ENCODE data around the gene LMNA. TPM values are rescaled to one million over a fixed set of nuclear protein-coding genes. Genes with fewer than 3 reads are reported as not detected.

The LMNA gene
- total and polyA plus RNA-seq, 10 of the 15 experiments (the other 5 are each of a cell fraction or from before 2014, with no cell fraction given), result 0.42 to 334 (median 81.1) TPM

DNA sequence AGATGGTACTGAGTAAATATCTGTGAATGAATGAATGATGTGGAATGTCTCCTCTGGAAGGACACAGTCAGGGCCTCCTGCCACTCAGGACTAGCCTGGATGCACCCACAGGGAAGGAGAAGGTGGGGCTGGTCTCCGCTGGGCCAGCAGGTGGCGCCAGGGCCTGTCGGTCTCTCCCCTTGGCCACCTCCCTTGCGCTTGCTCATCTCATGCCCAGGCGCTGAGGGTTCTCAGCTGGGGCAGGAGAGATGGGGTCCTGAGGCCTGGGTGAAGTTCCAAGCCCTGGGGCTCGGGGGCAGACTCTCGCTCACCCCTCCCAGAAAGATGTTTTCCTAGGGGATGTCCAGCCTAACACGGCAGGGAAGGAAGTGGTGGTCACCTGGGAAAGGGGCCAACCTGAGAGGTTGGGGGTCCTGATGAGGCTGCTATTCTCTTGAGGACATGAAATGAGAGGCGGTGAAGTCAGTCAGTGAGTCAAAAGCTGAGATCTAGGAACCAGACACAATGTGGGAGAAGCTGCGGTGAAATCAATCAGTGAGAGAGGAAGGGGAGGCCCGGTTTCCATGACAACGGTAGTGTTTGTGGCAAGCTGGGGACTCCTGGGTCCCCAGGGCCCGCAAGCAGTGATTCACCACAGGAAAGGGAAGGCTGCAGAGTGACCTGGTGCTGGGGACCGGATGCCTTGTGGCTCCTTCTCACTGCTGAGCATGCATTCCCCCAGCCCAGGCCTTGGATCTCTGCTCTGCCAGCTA lies 17.7 kb upstream of the LMNA start:
- peak overlapping the region; percentile 57 for H2AFZ ChIP-seq (ENCODE audit: control insufficient read depth, low read depth, low read length)
- no peaks in the 10 kb centered on the region for H3K36me3 ChIP-seq (ENCODE audit: control insufficient read depth in 2 of 2, insufficient read depth in 2 of 2, low read length in 1 of 2)
- ChIA-PET SMC1A (ENCODE audit: uncharacterized antibody, unreplicated experiment) (interaction anchor here (0.9 to 23.8 kb wide), 15 partner anchors 8 to 186 kb away, joined by 3 to 874 read pairs (median 4); partner anchors contain the start of genes LMNA, MEX3A and SMG5), POLR2A (interaction anchor here (1.0 to 6.8 kb wide), 10 partner anchors 9 to 116 kb away, joined by 3 to 89 read pairs (median 9); partner anchors contain the start of genes LMNA and PMF1), CTCF (interaction anchor here (0.6 to 21.5 kb wide), 33 partner anchors 9 to 274 kb away, joined by 3 to 1294 read pairs (median 4); partner anchors contain the start of genes LMNA, MEX3A and PMF1), RAD21 (ENCODE audit: unreplicated experiment) (interaction anchor here (0.7 to 22.4 kb wide), 14 partner anchors 10 to 130 kb away, joined by 3 to 695 read pairs (median 4); partner anchors contain the start of gene LMNA)
- peak overlapping the region; percentile 79 for H3K27ac ChIP-seq (ENCODE audit: control insufficient read depth, insufficient read depth)
- DNase-seq (ENCODE audit: low read depth, low spot score), result peak; percentile 93
- H3K9ac ChIP-seq (ENCODE audit: control insufficient read depth, insufficient read depth, low read length), result peak overlapping the region; percentile 65
- H3K9me3 ChIP-seq (replicated peaks; ENCODE audit: control insufficient read depth, insufficient read depth, low read length), result no peaks in the 10 kb centered on the region
- H3K4me2 ChIP-seq (ENCODE audit: control insufficient read depth, insufficient read depth), result peak overlapping the region; percentile 74
- no peak overlapping the region for H3K4me3 ChIP-seq
- in situ Hi-C loops (cut with MboI), result no loop called here
- peak; percentile 78 for FAIRE-seq
- ATAC-seq, result peak; percentile 87
- intact Hi-C loops (cut with micrococcal nuclease; ENCODE audit: unreplicated experiment), result loop anchor here (1.0 to 10.0 kb wide), 3 partner anchors 33 to 220 kb away; partner anchors contain the start of genes SMG5 and TMEM79
- BruUV-seq (replicated peaks), result no TSS peak
- no peaks in the 10 kb centered on the region for H3K27me3 ChIP-seq (replicated peaks in 1 of 2; ENCODE audit: control insufficient read depth in 2 of 2, insufficient read depth in 2 of 2, low read length in 1 of 2)
- 1% methylated on average over 14 of the region's 14 CpGs for WGBS (ENCODE audit: insufficient coverage, insufficient replicate concordance, low lambda C conversion rate, missing lambda C conversion rate)
- no peaks in the 10 kb centered on the region for H4K20me1 ChIP-seq (ENCODE audit: control insufficient read depth, insufficient read depth)
- H3K4me1 ChIP-seq (ENCODE audit: control insufficient read depth, insufficient read depth, low read length), result peaks cover 38% of the 10 kb centered on the region
- H3K79me2 ChIP-seq (ENCODE audit: control insufficient read depth, insufficient read depth, low read length), result peaks cover 2% of the 10 kb centered on the region; the same call in 1 of the 2 replicates
- peak; percentile 100 for TF ChIP-seq BMI1 (IDR thresholded peaks at IDR 0.05; ENCODE audit: borderline replicate concordance)
- no peak for TF ChIP-seq ZNF384 (IDR thresholded peaks at IDR 0.05; ENCODE audit: borderline replicate concordance, low read depth, low read length)
- no peak for TF ChIP-seq SREBF1 (IDR thresholded peaks at IDR 0.05; ENCODE audit: low read length)
- no peak for TF ChIP-seq KDM1A (IDR thresholded peaks at IDR 0.05; ENCODE audit: borderline replicate concordance)
- TF ChIP-seq SMARCA5 (IDR thresholded peaks at IDR 0.05), result peak; percentile 99
- TF ChIP-seq EGR1 (IDR thresholded peaks at IDR 0.05; ENCODE audit: borderline replicate concordance in 1 of 2, low read depth in 2 of 2, low read length in 2 of 2), result peak in 1 of 2 experiments; percentile 25; a peak in 1 of 3 replicates
- peak; percentile 10; the same call in 1 of the 2 replicates for TF ChIP-seq BACH1 (IDR thresholded peaks at IDR 0.05; ENCODE audit: borderline replicate concordance)
- peak; percentile 99 for TF ChIP-seq MEF2B (IDR thresholded peaks at IDR 0.05; ENCODE audit: partially characterized antibody, poor library complexity, severe bottlenecking)
- no peak for TF ChIP-seq CEBPB (IDR thresholded peaks at IDR 0.05; ENCODE audit: borderline replicate concordance in 1 of 2, low read depth in 2 of 2, low read length in 2 of 2)
- peak; percentile 72; the same call in 1 of the 2 replicates for TF ChIP-seq SPI1 (IDR thresholded peaks at IDR 0.05; ENCODE audit: borderline replicate concordance, insufficient read depth, low read depth, low read length)
- TF ChIP-seq, protein P1, sequence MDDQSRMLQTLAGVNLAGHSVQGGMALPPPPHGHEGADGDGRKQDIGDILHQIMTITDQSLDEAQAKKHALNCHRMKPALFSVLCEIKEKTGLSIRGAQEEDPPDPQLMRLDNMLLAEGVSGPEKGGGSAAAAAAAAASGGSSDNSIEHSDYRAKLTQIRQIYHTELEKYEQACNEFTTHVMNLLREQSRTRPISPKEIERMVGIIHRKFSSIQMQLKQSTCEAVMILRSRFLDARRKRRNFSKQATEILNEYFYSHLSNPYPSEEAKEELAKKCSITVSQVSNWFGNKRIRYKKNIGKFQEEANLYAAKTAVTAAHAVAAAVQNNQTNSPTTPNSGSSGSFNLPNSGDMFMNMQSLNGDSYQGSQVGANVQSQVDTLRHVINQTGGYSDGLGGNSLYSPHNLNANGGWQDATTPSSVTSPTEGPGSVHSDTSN (IDR thresholded peaks at IDR 0.05; ENCODE audit: insufficient replicate concordance, low read depth, low read length), result peak; percentile 69
- TF ChIP-seq, protein P2, sequence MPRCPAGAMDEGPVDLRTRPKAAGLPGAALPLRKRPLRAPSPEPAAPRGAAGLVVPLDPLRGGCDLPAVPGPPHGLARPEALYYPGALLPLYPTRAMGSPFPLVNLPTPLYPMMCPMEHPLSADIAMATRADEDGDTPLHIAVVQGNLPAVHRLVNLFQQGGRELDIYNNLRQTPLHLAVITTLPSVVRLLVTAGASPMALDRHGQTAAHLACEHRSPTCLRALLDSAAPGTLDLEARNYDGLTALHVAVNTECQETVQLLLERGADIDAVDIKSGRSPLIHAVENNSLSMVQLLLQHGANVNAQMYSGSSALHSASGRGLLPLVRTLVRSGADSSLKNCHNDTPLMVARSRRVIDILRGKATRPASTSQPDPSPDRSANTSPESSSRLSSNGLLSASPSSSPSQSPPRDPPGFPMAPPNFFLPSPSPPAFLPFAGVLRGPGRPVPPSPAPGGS (IDR thresholded peaks at IDR 0.05; ENCODE audit: borderline replicate concordance, insufficient read depth, low read depth, low read length, poor library complexity, severe bottlenecking), result peak; percentile 95
- TF ChIP-seq ZNF207 (IDR thresholded peaks at IDR 0.05; ENCODE audit: borderline replicate concordance), result peak; percentile 85; the same call in 1 of the 2 replicates
- peak; percentile 98 to 99 for TF ChIP-seq IKZF2 (IDR thresholded peaks at IDR 0.05)
- no peak for TF ChIP-seq NFIC (IDR thresholded peaks at IDR 0.05; ENCODE audit: low read depth, low read length)
- TF ChIP-seq, protein P3, sequence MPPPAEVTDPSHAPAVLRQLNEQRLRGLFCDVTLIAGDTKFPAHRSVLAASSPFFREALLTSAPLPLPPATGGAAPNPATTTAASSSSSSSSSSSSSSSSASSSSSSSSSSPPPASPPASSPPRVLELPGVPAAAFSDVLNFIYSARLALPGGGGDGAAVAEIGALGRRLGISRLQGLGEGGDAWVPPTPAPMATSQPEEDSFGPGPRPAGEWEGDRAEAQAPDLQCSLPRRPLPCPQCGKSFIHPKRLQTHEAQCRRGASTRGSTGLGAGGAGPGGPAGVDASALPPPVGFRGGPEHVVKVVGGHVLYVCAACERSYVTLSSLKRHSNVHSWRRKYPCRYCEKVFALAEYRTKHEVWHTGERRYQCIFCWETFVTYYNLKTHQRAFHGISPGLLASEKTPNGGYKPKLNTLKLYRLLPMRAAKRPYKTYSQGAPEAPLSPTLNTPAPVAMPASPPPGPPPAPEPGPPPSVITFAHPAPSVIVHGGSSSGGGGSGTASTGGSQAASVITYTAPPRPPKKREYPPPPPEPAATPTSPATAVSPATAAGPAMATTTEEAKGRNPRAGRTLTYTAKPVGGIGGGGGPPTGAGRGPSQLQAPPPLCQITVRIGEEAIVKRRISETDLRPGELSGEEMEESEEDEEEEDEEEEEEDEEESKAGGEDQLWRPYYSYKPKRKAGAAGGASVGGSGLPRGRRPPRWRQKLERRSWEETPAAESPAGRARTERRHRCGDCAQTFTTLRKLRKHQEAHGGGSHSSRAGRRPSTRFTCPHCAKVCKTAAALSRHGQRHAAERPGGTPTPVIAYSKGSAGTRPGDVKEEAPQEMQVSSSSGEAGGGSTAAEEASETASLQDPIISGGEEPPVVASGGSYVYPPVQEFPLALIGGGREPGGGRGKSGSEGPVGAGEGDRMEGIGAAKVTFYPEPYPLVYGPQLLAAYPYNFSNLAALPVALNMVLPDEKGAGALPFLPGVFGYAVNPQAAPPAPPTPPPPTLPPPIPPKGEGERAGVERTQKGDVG (CRISPR knock-in tag; IDR thresholded peaks at IDR 0.05), result no peak

Data from GM12878 (cell line).